ENCODE data around the gene MYRIP.
"Not testable (repeated sequence)": the region's sequence is repeated elsewhere in the genome, so short reads cannot be mapped to it uniquely, and the experiment has no call there.

Gene MYRIP

GRCh38 chr3:39805650-39806049 lies 3.8 kb upstream of the MYRIP start:
- no peaks in the 10 kb centered on the region for H3K9me3 ChIP-seq (ENCODE audit: control insufficient read depth, low read length)
- peaks cover 51% of the 10 kb centered on the region for H3K27me3 ChIP-seq (ENCODE audit: control insufficient read depth, insufficient read depth, low read length, poor library complexity, severe bottlenecking)
- WGBS, 2 experiments = 70 to 79% methylated on average over 2 of the region's 2 CpGs
- H3K4me3 ChIP-seq (ENCODE audit: insufficient read depth, low read depth, low read length) = no peak overlapping the region
- no peaks in the 10 kb centered on the region for H3K36me3 ChIP-seq (ENCODE audit: control insufficient read depth, insufficient read depth, low read length)
- no peak overlapping the region for H3K27ac ChIP-seq (ENCODE audit: insufficient read depth, low read depth, low read length, poor library complexity, severe bottlenecking)
- H3K4me1 ChIP-seq (ENCODE audit: control insufficient read depth, insufficient read depth, low read length) = no peaks in the 10 kb centered on the region

- 95 to 100% methylated on average over 1 of the region's 1 CpG for WGBS, 2 experiments
Observed at GRCh38 chr3:39806820-39807219, 2.6 kb upstream of the MYRIP start.

GRCh38 chr3:39808467-39809180 lies 785 bp upstream of the MYRIP start:
- peaks cover 68% of the 10 kb centered on the region for H3K27me3 ChIP-seq (ENCODE audit: control insufficient read depth, insufficient read depth, low read length, poor library complexity, severe bottlenecking)
- H3K4me3 ChIP-seq (ENCODE audit: insufficient read depth, low read depth, low read length) = peak overlapping the region; percentile 55
- no peaks in the 10 kb centered on the region for H3K4me1 ChIP-seq (ENCODE audit: control insufficient read depth, insufficient read depth, low read length)
- no peak overlapping the region for H3K27ac ChIP-seq (ENCODE audit: insufficient read depth, low read depth, low read length, poor library complexity, severe bottlenecking)
- WGBS, 2 experiments = 5 to 6% methylated on average over 25 to 26 of the region's 26 CpGs
- H3K36me3 ChIP-seq (ENCODE audit: control insufficient read depth, insufficient read depth, low read length) = no peaks in the 10 kb centered on the region
- H3K9me3 ChIP-seq (ENCODE audit: control insufficient read depth, low read length) = no peaks in the 10 kb centered on the region

More at GRCh38 chr3:39806820-39807219, 2.6 kb upstream of the MYRIP start:
- Histone ChIP-seq H3K4me1 (ENCODE audit: control insufficient read depth, insufficient read depth, low read length) (no peaks in the 10 kb centered on the region), H3K27me3 (ENCODE audit: control insufficient read depth, insufficient read depth, low read length, poor library complexity, severe bottlenecking) (peaks cover 62% of the 10 kb centered on the region), H3K36me3 (ENCODE audit: control insufficient read depth, insufficient read depth, low read length) (no peaks in the 10 kb centered on the region), H3K27ac (ENCODE audit: insufficient read depth, low read depth, low read length, poor library complexity, severe bottlenecking) (no peak overlapping the region), H3K4me3 (ENCODE audit: insufficient read depth, low read depth, low read length) (no peak overlapping the region), H3K9me3 (ENCODE audit: control insufficient read depth, low read length) (no peaks in the 10 kb centered on the region)

- Histone ChIP-seq H3K36me3 (ENCODE audit: control insufficient read depth, insufficient read depth, low read length) (no peaks in the 10 kb centered on the region), H3K9me3 (ENCODE audit: control insufficient read depth, low read length) (no peaks in the 10 kb centered on the region), H3K27ac (ENCODE audit: insufficient read depth, low read depth, low read length, poor library complexity, severe bottlenecking) (no peak overlapping the region), H3K4me3 (ENCODE audit: insufficient read depth, low read depth, low read length) (peak overlapping the region; percentile 53), H3K4me1 (ENCODE audit: control insufficient read depth, insufficient read depth, low read length) (no peaks in the 10 kb centered on the region), H3K27me3 (ENCODE audit: control insufficient read depth, insufficient read depth, low read length, poor library complexity, severe bottlenecking) (peaks cover 68% of the 10 kb centered on the region)
- WGBS, 2 experiments = 1% methylated on average over 48 of the region's 48 CpGs
Observed at GRCh38 chr3:39809995-39810595, 686 bp downstream of the MYRIP start.

- peaks cover 63% of the 10 kb centered on the region for H3K27me3 ChIP-seq (ENCODE audit: control insufficient read depth, insufficient read depth, low read length, poor library complexity, severe bottlenecking)
- H3K36me3 ChIP-seq (ENCODE audit: control insufficient read depth, insufficient read depth, low read length) = no peaks in the 10 kb centered on the region
- H3K9me3 ChIP-seq (ENCODE audit: control insufficient read depth, low read length) = no peaks in the 10 kb centered on the region
- no peak overlapping the region for H3K27ac ChIP-seq (ENCODE audit: insufficient read depth, low read depth, low read length, poor library complexity, severe bottlenecking)
- 8% methylated on average over 16 of the region's 16 CpGs for WGBS, 2 experiments
- H3K4me1 ChIP-seq (ENCODE audit: control insufficient read depth, insufficient read depth, low read length) = no peaks in the 10 kb centered on the region
- no peak overlapping the region for H3K4me3 ChIP-seq (ENCODE audit: insufficient read depth, low read depth, low read length)
Observed at GRCh38 chr3:39810647-39811161, 1.3 kb downstream of the MYRIP start.

GRCh38 chr3:39811561-39811960 lies 2.2 kb downstream of the MYRIP start:
- H3K27me3 ChIP-seq (ENCODE audit: control insufficient read depth, insufficient read depth, low read length, poor library complexity, severe bottlenecking) = peaks cover 55% of the 10 kb centered on the region
- H3K4me1 ChIP-seq (ENCODE audit: control insufficient read depth, insufficient read depth, low read length) = no peaks in the 10 kb centered on the region
- 94% methylated on average over 8 to 9 of the region's 9 CpGs for WGBS, 2 experiments
- H3K9me3 ChIP-seq (ENCODE audit: control insufficient read depth, low read length) = no peaks in the 10 kb centered on the region
- no peak overlapping the region for H3K4me3 ChIP-seq (ENCODE audit: insufficient read depth, low read depth, low read length)
- no peak overlapping the region for H3K27ac ChIP-seq (ENCODE audit: insufficient read depth, low read depth, low read length, poor library complexity, severe bottlenecking)
- H3K36me3 ChIP-seq (ENCODE audit: control insufficient read depth, insufficient read depth, low read length) = no peaks in the 10 kb centered on the region

GRCh38 chr3:39812537-39812936 lies 3.1 kb downstream of the MYRIP start:
- Histone ChIP-seq H3K4me3 (ENCODE audit: insufficient read depth, low read depth, low read length) (no peak overlapping the region), H3K27ac (ENCODE audit: insufficient read depth, low read depth, low read length, poor library complexity, severe bottlenecking) (no peak overlapping the region), H3K27me3 (ENCODE audit: control insufficient read depth, insufficient read depth, low read length, poor library complexity, severe bottlenecking) (peaks cover 45% of the 10 kb centered on the region), H3K4me1 (ENCODE audit: control insufficient read depth, insufficient read depth, low read length) (no peaks in the 10 kb centered on the region), H3K9me3 (ENCODE audit: control insufficient read depth, low read length) (no peaks in the 10 kb centered on the region), H3K36me3 (ENCODE audit: control insufficient read depth, insufficient read depth, low read length) (no peaks in the 10 kb centered on the region)
- WGBS, 2 experiments = 41 to 45% methylated on average over 2 of the region's 2 CpGs

- Histone ChIP-seq H3K36me3 (ENCODE audit: control insufficient read depth, insufficient read depth, low read length) (no peaks in the 10 kb centered on the region), H3K27me3 (ENCODE audit: control insufficient read depth, insufficient read depth, low read length, poor library complexity, severe bottlenecking) (peaks cover 30% of the 10 kb centered on the region), H3K27ac (ENCODE audit: insufficient read depth, low read depth, low read length, poor library complexity, severe bottlenecking) (no peak overlapping the region), H3K4me3 (ENCODE audit: insufficient read depth, low read depth, low read length) (no peak overlapping the region), H3K9me3 (ENCODE audit: control insufficient read depth, low read length) (no peaks in the 10 kb centered on the region), H3K4me1 (ENCODE audit: control insufficient read depth, insufficient read depth, low read length) (no peaks in the 10 kb centered on the region)
Observed at GRCh38 chr3:39814007-39814406, 4.6 kb downstream of the MYRIP start.

- Histone ChIP-seq H3K4me3 (ENCODE audit: insufficient read depth, low read depth, low read length) (no peak overlapping the region), H3K36me3 (ENCODE audit: control insufficient read depth, insufficient read depth, low read length) (no peaks in the 10 kb centered on the region), H3K27ac (ENCODE audit: insufficient read depth, low read depth, low read length, poor library complexity, severe bottlenecking) (no peak overlapping the region), H3K4me1 (ENCODE audit: control insufficient read depth, insufficient read depth, low read length) (no peaks in the 10 kb centered on the region), H3K27me3 (ENCODE audit: control insufficient read depth, insufficient read depth, low read length, poor library complexity, severe bottlenecking) (no peaks in the 10 kb centered on the region), H3K9me3 (ENCODE audit: control insufficient read depth, low read length) (no peaks in the 10 kb centered on the region)
- WGBS, 2 experiments = 72 to 77% methylated on average over 3 of the region's 3 CpGs
Observed at GRCh38 chr3:39819899-39820298, 10.5 kb downstream of the MYRIP start.

- WGBS, 2 experiments = 92 to 93% methylated on average over 4 of the region's 4 CpGs
Observed at GRCh38 chr3:39833764-39834163, 24.4 kb downstream of the MYRIP start.

More at GRCh38 chr3:39833764-39834163, 24.4 kb downstream of the MYRIP start:
- not testable (repeated sequence) for H3K4me3 ChIP-seq (ENCODE audit: insufficient read depth, low read depth, low read length); H3K36me3 ChIP-seq (ENCODE audit: control insufficient read depth, insufficient read depth, low read length); H3K27ac ChIP-seq (ENCODE audit: insufficient read depth, low read depth, low read length, poor library complexity, severe bottlenecking); H3K4me1 ChIP-seq (ENCODE audit: control insufficient read depth, insufficient read depth, low read length); H3K9me3 ChIP-seq (ENCODE audit: control insufficient read depth, low read length); H3K27me3 ChIP-seq (ENCODE audit: control insufficient read depth, insufficient read depth, low read length, poor library complexity, severe bottlenecking)
